Measurements from ENCODE around the gene GINS3.

DNA sequence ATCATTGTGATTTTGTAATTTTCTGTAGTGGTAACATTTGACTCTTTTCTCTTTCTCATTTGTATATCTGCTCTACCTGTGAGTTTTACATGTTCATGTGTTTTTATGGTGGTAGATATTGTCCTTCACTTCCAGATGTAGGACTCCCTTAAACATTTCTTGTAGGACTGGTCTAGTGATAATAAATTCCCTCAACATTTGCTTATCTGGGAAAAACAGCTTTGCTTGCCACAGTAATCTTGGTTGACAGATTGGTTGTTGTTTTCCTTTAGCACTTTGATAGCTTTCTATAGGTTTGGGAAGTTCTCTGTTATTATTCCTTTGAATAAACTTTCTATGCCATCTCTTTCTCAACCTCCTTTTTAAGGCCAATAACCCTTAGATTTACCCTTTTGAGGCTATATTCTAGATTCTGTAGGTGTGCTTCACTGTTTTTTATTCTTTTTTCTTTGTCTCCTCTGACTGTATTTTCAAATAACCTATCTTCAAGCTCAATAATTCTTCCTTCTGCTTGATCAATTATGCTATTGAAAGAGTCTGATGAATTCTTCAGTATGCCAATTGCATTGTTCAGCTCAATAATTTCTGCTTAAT is 32.1 kb upstream of the GINS3 start:
- TF ChIP-seq, protein P1, sequence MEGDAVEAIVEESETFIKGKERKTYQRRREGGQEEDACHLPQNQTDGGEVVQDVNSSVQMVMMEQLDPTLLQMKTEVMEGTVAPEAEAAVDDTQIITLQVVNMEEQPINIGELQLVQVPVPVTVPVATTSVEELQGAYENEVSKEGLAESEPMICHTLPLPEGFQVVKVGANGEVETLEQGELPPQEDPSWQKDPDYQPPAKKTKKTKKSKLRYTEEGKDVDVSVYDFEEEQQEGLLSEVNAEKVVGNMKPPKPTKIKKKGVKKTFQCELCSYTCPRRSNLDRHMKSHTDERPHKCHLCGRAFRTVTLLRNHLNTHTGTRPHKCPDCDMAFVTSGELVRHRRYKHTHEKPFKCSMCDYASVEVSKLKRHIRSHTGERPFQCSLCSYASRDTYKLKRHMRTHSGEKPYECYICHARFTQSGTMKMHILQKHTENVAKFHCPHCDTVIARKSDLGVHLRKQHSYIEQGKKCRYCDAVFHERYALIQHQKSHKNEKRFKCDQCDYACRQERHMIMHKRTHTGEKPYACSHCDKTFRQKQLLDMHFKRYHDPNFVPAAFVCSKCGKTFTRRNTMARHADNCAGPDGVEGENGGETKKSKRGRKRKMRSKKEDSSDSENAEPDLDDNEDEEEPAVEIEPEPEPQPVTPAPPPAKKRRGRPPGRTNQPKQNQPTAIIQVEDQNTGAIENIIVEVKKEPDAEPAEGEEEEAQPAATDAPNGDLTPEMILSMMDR (IDR thresholded peaks at IDR 0.05 in 4 of 5, conservative IDR thresholded peaks at IDR 0.05 in 1 of 5): no peak
- no peak for TF ChIP-seq POLR2A (IDR thresholded peaks at IDR 0.05)

Measured in gastrocnemius medialis (tissue), 4 donors.